H1 (cell line): ENCODE measurements around the gene KCNQ1OT1. TPM values are rescaled to one million over a fixed set of nuclear protein-coding genes. Genes with fewer than 3 reads are reported as not detected.

Experiments used
- CTCF ChIA-PET: fragments of 300-600 bp; sonication (Branson Sonifier 250); formaldehyde crosslinking; loops from one replicate; lab custom pipeline; 2021; ENCODE audit not compliant: partially characterized antibody; lab: Charles Lee
- POLR2A ChIA-PET: fragments of 300-600 bp; sonication (Branson Sonifier 250); formaldehyde crosslinking; loops from one replicate; lab custom pipeline; 2021; ENCODE audit warnings: inconsistent platforms; ENCODE audit not compliant: partially characterized antibody; lab: Charles Lee
- DNase-seq, 2 experiments: peaks; one replicate each; pipeline versions ENCODE4 v3.0.0 to v3.0.0-alpha.2; 2010 to 2022; ENCODE audit warnings: low spot score in 2 of 2, low read depth in 1 of 2, mixed read lengths in 1 of 2
- FAIRE-seq: peaks from 2 replicates; lab custom pipeline; 2011; peaks lifted over from hg19 to GRCh38; lab: Jason Lieb, UNC
- H2AFZ ChIP-seq: 2 replicates; pipeline ENCODE4 v1.8.1; 2012; ENCODE audit warnings: low read length, inconsistent platforms
- H2AK5ac ChIP-seq: 2 replicates; pipeline ENCODE4 v1.6.1; 2013; ENCODE audit warnings: low read depth, low read length
- H2BK120ac ChIP-seq: replicated peaks from 2 replicates; pipeline ENCODE3; 2013; ENCODE audit warnings: low read depth, low read length, inconsistent platforms
- H2BK12ac ChIP-seq: 2 replicates; pipeline ENCODE4 v1.6.1; 2013; ENCODE audit warnings: low read depth, low read length
- H2BK15ac ChIP-seq: 2 replicates; pipeline ENCODE4 v1.6.1; 2013; ENCODE audit warnings: low read length
- H2BK20ac ChIP-seq: 2 replicates; pipeline ENCODE4 v1.6.1; 2013; ENCODE audit warnings: low read length
- H2BK5ac ChIP-seq: 2 replicates; pipeline ENCODE4 v1.6.1; 2013; ENCODE audit warnings: low read depth, low read length
- H3K14ac ChIP-seq: 2 replicates; pipeline ENCODE4 v1.6.1; 2013; ENCODE audit warnings: inconsistent platforms; ENCODE audit not compliant: insufficient read length
- H3K18ac ChIP-seq: 2 replicates; pipeline ENCODE4 v1.6.1; 2013; ENCODE audit warnings: low read length; ENCODE audit errors: extremely low read depth
- H3K23ac ChIP-seq: 2 replicates; pipeline ENCODE4 v1.6.1; 2013; ENCODE audit warnings: inconsistent platforms; ENCODE audit not compliant: insufficient read length
- H3K23me2 ChIP-seq: 2 replicates; pipeline ENCODE4 v1.6.1; 2013; ENCODE audit warnings: low read depth, low read length
- H3K27ac ChIP-seq: 2 replicates; pipeline ENCODE4 v1.6.1; 2011; ENCODE audit warnings: low read depth, low read length, inconsistent platforms
- H3K27me3 ChIP-seq, 4 experiments: replicated peaks in 1 of 4; 1 replicate in 1 of 4; 2 replicates in 3 of 4; pipeline versions ENCODE4 v1.6.1 to v1.8.1; 2011 to 2013; ENCODE audit warnings: low read length in 3 of 4, mild to moderate bottlenecking in 3 of 4, inconsistent platforms in 2 of 4, mixed read lengths in 2 of 4, moderate library complexity in 1 of 4; ENCODE audit not compliant: control insufficient read depth in 3 of 4, insufficient read depth in 3 of 4; ENCODE audit errors: extremely low read depth in 1 of 4
- H3K36me3 ChIP-seq, 4 experiments: 2 replicates each; pipeline versions ENCODE4 v1.6.1 to v1.8.1; 2011 to 2013; ENCODE audit warnings: mild to moderate bottlenecking in 4 of 4, low read length in 3 of 4, moderate library complexity in 2 of 4, control low read depth in 1 of 4, inconsistent platforms in 1 of 4; ENCODE audit not compliant: insufficient read depth in 4 of 4, control insufficient read depth in 2 of 4
- H3K4ac ChIP-seq: replicated peaks from 2 replicates; pipeline ENCODE3; 2013; ENCODE audit warnings: low read length, low read depth, mixed read lengths, inconsistent platforms; ENCODE audit not compliant: insufficient read length
- H3K4me1 ChIP-seq, 4 experiments: replicated peaks in 1 of 4; 1 replicate in 1 of 4; 2 replicates in 3 of 4; pipeline versions ENCODE4 v1.6.1 to v1.8.1; 2011 to 2013; ENCODE audit warnings: low read length in 3 of 4, inconsistent platforms in 2 of 4, mixed read lengths in 1 of 4; ENCODE audit not compliant: insufficient read depth in 4 of 4, control insufficient read depth in 3 of 4
- H3K4me2 ChIP-seq, 2 experiments: 2 replicates each; pipeline versions ENCODE4 v1.6.1 to v1.8.1; 2011 to 2013; ENCODE audit warnings: low read depth in 2 of 2, low read length in 2 of 2, control low read depth in 1 of 2, inconsistent platforms in 1 of 2, mild to moderate bottlenecking in 1 of 2; ENCODE audit not compliant: insufficient read depth in 1 of 2
- H3K4me3 ChIP-seq, 4 experiments: fragments of 200-600, 300-600 bp in 1 of 4; sonication (generic), shearing (Covaris generic), sonication (Bioruptor Twin) in 1 of 4; 2 replicates each; pipeline versions ENCODE4 v1.5.1 to v1.8.1; 2011 to 2016; ENCODE audit warnings: low read length in 4 of 4, low read depth in 3 of 4, control low read depth in 2 of 4, inconsistent platforms in 2 of 4, mild to moderate bottlenecking in 2 of 4, mixed read lengths in 1 of 4, moderate library complexity in 1 of 4; ENCODE audit not compliant: insufficient read depth in 2 of 4; ENCODE audit errors: extremely low read depth in 1 of 4
- H3K56ac ChIP-seq: replicated peaks from 2 replicates; pipeline ENCODE3; 2013; ENCODE audit warnings: low read depth, mild to moderate bottlenecking, mixed read lengths, low read length, inconsistent platforms; ENCODE audit not compliant: insufficient read length
- H3K79me1 ChIP-seq: 2 replicates; pipeline ENCODE4 v1.6.1; 2013; ENCODE audit warnings: low read depth, low read length, control low read depth
- H3K79me2 ChIP-seq, 2 experiments: 2 replicates each; pipeline versions ENCODE4 v1.6.1 to v1.8.1; 2012 to 2013; ENCODE audit warnings: low read length in 2 of 2, mild to moderate bottlenecking in 2 of 2, inconsistent platforms in 1 of 2; ENCODE audit not compliant: insufficient read depth in 2 of 2, control insufficient read depth in 1 of 2
- H3K9ac ChIP-seq, 4 experiments: replicated peaks in 1 of 4; 1 replicate in 1 of 4; 2 replicates in 3 of 4; pipeline versions ENCODE4 v1.6.1 to v1.8.1; 2011 to 2013; ENCODE audit warnings: low read depth in 3 of 4, low read length in 3 of 4, control low read depth in 2 of 4, mild to moderate bottlenecking in 2 of 4, moderate library complexity in 2 of 4, inconsistent platforms in 1 of 4; ENCODE audit errors: extremely low read depth in 1 of 4
- H3K9me3 ChIP-seq, 2 experiments: 2 replicates each; pipeline versions ENCODE4 v1.6.1 to v1.8.1; 2012 to 2013; ENCODE audit warnings: mild to moderate bottlenecking in 2 of 2, moderate library complexity in 2 of 2, control low read depth in 1 of 2, inconsistent platforms in 1 of 2, low read depth in 1 of 2, low read length in 1 of 2, mixed read lengths in 1 of 2; ENCODE audit not compliant: insufficient read depth in 2 of 2
- H4K20me1 ChIP-seq, 2 experiments: replicated peaks in 1 of 2; 2 replicates each; pipeline versions ENCODE3 to v1.8.1; 2011 to 2013; ENCODE audit warnings: inconsistent platforms in 2 of 2, low read length in 2 of 2, mild to moderate bottlenecking in 1 of 2; ENCODE audit not compliant: insufficient read depth in 2 of 2, control insufficient read depth in 1 of 2
- H4K5ac ChIP-seq: 2 replicates; pipeline ENCODE4 v1.6.1; 2013; ENCODE audit warnings: low read length, low read depth, mixed read lengths, inconsistent platforms; ENCODE audit not compliant: insufficient read length
- H4K8ac ChIP-seq: 2 replicates; pipeline ENCODE4 v1.8.0; 2013; ENCODE audit warnings: mild to moderate bottlenecking, moderate library complexity, low read length, inconsistent platforms; ENCODE audit not compliant: insufficient read depth; ENCODE audit errors: extremely low read depth
- H4K91ac ChIP-seq: replicated peaks from 2 replicates; pipeline ENCODE3; 2013; ENCODE audit warnings: low read length, mixed read lengths, inconsistent platforms; ENCODE audit not compliant: insufficient read length
- GABPA ChIP-seq: IDR thresholded peaks from 2 replicates; pipeline ENCODE4 v1.6.1; 2011; ENCODE audit warnings: mild to moderate bottlenecking, low read length, moderate library complexity, borderline replicate concordance; ENCODE audit not compliant: insufficient read depth
- SP4 ChIP-seq: IDR thresholded peaks from 2 replicates; pipeline ENCODE4 v1.6.1; 2012; ENCODE audit warnings: low read length, inconsistent platforms
- WGBS, 2 experiments: shearing (Covaris generic) in 1 of 2; methylation state at CpG; one replicate each; pipeline versions ENCODE4 v1.1.6 to v1.1.7; 2013 to 2015; ENCODE audit warnings: low lambda C conversion rate in 2 of 2, mixed read lengths in 2 of 2, inconsistent platforms in 1 of 2, low coverage in 1 of 2, missing lambda C conversion rate in 1 of 2; ENCODE audit not compliant: insufficient replicate concordance in 2 of 2, insufficient coverage in 1 of 2, insufficient read length in 1 of 2; ENCODE audit errors: extremely low coverage in 1 of 2, missing lambda C conversion rate in 1 of 2; 5-methylcytosine and 5-hydroxymethylcytosine counted together
- polyA plus RNA-seq, 7 experiments: library from polyadenylated mRNA; depleted of rRNA in 3 of 7; stranded (reverse) in 5 of 7; unstranded in 2 of 7; fragments of >200 nt in 5 of 7; fragments of 200-250 nt in 2 of 7; gene quantifications; 1 replicate in 5 of 7; 2 replicates in 1 of 7; 4 replicates in 1 of 7; pipeline versions ENCODE4 v1.2.1 to v1.2.3, GENCODE V29; 2011 to 2013; ENCODE audit warnings: missing spikeins in 2 of 7, mixed read lengths in 2 of 7
- total RNA-seq: library from RNA; stranded (reverse); fragmentation: NEBNext Ultra II Directional; extraction: Animal tissue kit (Norgen Biotek cat#: 25700); gene quantifications from 2 replicates; pipeline ENCODE4 v1.2.1, GENCODE V29; 2021

The KCNQ1OT1 gene
- total and polyA plus RNA-seq, 2 of the 8 experiments (the other 6 are each of a cell fraction or from before 2014, with no cell fraction given): 0.21 to 1.2 TPM

GRCh38 chr11:2706321-2706720 lies 6.5 kb upstream of the KCNQ1OT1 start:
- Histone ChIP-seq H2BK120ac (no peak overlapping the region), H2BK5ac (no peak overlapping the region), H3K27ac (no peak overlapping the region), H2BK20ac (no peak overlapping the region), H3K23me2 (no peaks in the 10 kb centered on the region), H3K36me3 (no peaks in the 10 kb centered on the region), H4K5ac (no peak overlapping the region), H3K14ac (no peak overlapping the region), H3K9me3 (peaks cover 0 to 12% of the 10 kb centered on the region in 2 experiments; a peak in 2 of 4 replicates), H2BK15ac (no peak overlapping the region), H3K79me1 (no peaks in the 10 kb centered on the region), H3K18ac (no peak overlapping the region), H4K91ac (no peak overlapping the region), H3K27me3 (peaks cover 5 to 60% (median 35%) of the 10 kb centered on the region in 4 experiments), H4K20me1 (no peaks in the 10 kb centered on the region), H3K9ac (no peak overlapping the region), H3K56ac (no peak overlapping the region), H3K4me3 (no peak overlapping the region), H2AK5ac (no peak overlapping the region), H3K4me2 (no peak overlapping the region), H4K8ac (no peak overlapping the region), H3K4me1 (peaks cover 0 to 15% (median 8%) of the 10 kb centered on the region in 4 experiments; a peak in 6 of 7 replicates), H3K79me2 (no peaks in the 10 kb centered on the region), H3K23ac (no peak overlapping the region), H2BK12ac (no peak overlapping the region), H3K4ac (no peak overlapping the region), H2AFZ (no peak overlapping the region)
- CTCF ChIA-PET: interaction anchor here (1.5 to 1.6 kb wide), 2 partner anchors 10 to 14 kb away, joined by 4 read pairs; no protein-coding TSS in a partner anchor
- DNase-seq: no peak
- no peak for FAIRE-seq
- no peak for TF ChIP-seq SP4
- no peak for TF ChIP-seq GABPA
- 82% methylated on average over 1 of the region's 1 CpG; no CpG with 5 or more reads in 1 of the 2 experiments for WGBS, 2 experiments
- POLR2A ChIA-PET: interaction anchor here (1.8 kb wide), 1 partner anchor 12 kb away, joined by 5 read pairs; no protein-coding TSS in a partner anchor
